Left forelimb (tissue), 1 donor: ENCODE data around the gene SCUBE2.
"Not testable (repeated sequence)": the region's sequence is repeated elsewhere in the genome, so short reads cannot be mapped to it uniquely, and the experiment has no call there.

Experiments
- DNase-seq: peaks from one replicate; pipeline ENCODE4 v3.0.0-alpha.2; 2018; ENCODE audit warnings: low spot score

The SCUBE2 gene

GRCh38 chr11:9104580-9104979 is 13.2 kb upstream of the SCUBE2 start:
- DNase-seq, result no peak

- no peak for DNase-seq
Observed at GRCh38 chr11:9103542-9104276, 12.3 kb upstream of the SCUBE2 start.

DNA sequence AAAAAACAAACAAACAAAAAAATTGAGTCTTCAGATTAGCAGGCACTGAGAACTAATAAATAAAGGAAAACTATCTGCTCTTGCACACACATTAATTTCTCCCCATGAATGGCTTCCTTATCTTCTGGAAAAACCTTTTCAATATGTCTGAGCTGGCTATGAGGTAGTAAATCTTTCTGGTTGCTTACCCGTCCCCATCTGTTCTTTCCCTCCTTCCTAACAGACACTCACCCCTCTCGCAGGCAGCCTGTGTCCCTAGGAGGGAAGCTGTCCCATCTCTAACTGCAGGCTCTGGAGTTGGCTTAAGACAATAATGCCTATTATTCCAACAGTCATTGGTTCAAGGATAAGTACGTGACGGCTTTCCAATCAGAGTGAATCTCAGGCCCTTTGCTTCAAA is 8.2 kb upstream of the SCUBE2 start:
- no peak for DNase-seq

- DNase-seq, result not testable (repeated sequence)
Observed at GRCh38 chr11:9098455-9098854, 7.1 kb upstream of the SCUBE2 start.

DNA sequence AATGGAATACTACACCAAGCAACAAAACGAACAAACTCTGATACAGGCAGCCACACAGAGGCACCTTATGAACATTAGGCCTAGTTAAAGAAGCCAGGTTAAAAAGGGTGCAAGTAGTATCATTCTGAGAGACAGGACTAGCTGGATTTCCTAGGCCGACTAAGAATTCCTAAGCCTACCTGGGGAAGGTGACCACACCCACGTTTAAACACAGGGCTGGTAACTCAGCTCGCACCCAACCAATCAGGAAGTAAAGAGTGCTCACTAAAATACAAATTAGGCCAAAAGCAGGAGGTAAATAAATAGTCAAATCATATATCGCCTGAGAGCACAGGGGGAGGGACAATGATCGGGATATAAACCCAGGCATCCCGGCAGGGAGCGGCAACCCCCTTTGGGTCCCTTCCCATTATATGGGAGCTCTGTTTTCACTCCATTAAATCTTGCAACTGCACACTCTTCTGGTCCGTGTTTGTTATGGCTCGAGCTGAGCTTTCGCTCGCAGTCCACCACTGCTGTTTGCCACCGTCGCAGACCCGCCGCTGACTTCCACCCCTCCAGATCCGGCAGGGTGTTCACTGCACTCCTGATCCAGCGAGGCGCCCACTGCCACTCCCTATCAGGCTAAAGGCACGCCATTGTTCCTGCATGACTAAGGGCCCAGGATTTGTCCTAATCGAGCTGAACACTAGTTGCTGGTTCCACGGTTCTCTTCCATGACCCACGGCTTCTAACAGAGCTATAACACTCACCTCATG is 6.0 kb upstream of the SCUBE2 start:
- not testable (repeated sequence) for DNase-seq

- no peak for DNase-seq
Observed at GRCh38 chr11:9096427-9096826, 5.0 kb upstream of the SCUBE2 start.

GRCh38 chr11:9095421-9095820 is 4.0 kb upstream of the SCUBE2 start:
- DNase-seq, result no peak

- DNase-seq, result no peak
Observed at GRCh38 chr11:9094420-9094819, 3.0 kb upstream of the SCUBE2 start.

DNA sequence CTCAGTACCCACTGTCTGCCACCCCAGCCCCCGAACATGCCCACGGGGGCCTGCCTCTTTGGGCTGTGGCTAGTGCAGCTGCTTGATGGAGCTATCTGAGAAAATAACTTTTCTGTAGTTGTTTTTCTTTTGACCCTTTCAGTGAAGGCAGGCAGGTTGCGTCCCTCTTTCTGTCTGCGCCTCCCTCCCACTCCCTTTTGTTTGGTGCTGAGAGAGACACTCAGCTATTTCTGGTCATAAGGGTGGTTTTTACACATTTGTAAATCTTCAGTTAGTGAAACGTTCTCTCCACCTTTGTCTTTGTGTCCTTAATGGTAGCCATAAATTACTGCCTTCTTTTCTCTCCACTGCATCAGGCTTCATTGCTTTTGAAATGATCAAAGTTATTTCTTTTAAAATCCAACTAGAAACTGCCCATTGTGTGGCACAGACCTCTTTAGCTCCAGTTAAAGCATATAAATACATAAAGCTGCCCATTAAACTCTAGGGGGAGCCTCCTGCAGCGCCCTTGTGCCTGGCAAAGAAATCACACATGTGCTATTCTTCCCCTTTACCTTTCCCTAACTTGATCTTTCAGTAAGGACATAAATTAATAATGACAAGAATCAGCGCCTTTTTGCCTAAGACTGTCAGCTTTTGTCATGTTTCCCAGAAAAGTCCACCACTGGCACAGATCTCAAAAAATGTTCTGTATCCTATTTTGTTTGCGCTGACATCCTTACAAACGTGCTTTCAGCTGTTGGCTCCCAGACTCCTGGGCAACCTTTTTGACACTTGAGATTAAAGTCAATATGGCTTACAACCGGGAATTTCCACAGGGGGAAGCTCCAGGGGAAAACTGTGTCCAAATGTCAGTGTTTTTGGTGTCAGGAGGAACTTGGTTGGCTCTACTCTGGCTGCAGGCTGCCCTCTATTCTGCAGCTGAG is 1.7 kb upstream of the SCUBE2 start:
- DNase-seq, result no peak

- no peak for DNase-seq
Observed at GRCh38 chr11:9092072-9092471, 673 bp upstream of the SCUBE2 start.

- no peak for DNase-seq
Observed at GRCh38 chr11:9090488-9091043, 833 bp downstream of the SCUBE2 start.

- no peak for DNase-seq
Observed at GRCh38 chr11:9089636-9090035, 1.8 kb downstream of the SCUBE2 start.

DNA sequence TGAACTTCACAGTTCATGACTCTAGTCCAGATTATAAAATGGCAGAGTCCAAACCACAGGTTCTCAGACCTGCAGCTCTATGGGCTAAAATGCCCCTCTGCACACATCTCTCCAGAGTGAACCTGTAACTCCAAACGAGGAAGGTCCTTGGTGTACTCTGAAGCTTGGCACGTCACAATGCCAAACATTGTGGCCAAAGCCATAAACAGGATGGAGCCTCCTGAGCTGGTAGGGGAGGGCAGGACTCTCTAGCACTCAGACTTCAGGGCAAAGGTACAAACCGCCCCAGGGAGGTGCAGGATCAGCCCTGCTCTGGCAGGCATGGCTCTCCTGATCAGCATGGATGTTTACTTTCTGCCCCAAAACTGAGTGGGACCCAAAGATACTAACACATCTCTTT is 2.3 kb downstream of the SCUBE2 start:
- no peak for DNase-seq

DNA sequence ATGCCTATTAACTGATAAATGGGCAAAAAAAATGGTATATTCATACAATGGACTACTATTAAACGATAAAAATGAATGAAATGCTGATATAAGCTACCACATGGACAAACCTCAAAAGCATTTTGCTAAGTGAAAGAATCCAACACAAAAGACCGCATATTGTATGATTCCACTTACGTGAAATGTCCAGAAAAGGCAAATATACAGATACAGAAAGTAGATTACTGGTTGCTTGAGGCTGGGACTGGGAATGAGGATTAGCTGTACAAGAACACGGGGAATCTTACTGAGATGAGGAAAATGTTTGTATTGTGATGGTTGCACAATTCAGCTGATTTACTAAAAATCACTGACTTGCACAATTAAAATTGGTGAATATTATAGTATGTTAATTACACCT is 8.8 kb downstream of the SCUBE2 start:
- no peak for DNase-seq

DNA sequence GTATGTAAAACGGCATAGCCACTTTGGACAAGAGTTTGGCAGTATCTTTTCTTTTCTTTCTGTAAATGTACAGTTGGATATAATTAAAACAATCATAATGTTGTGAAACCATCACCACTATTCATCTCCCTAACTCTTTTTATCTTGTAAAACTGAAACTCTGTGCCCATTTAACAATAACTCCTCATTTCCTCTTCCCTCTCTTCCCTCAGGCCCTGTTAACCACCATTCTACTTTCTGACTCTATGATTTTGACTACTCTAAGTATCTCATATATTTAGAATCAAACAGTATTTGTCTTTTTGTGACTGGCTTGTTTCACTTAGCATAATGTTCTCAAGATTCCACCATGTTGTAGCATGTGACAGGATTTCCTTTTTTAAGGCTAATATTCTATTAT is 10.2 kb downstream of the SCUBE2 start:
- no peak for DNase-seq

- DNase-seq, result no peak
Observed at GRCh38 chr11:9078113-9079086, 13.0 kb downstream of the SCUBE2 start.

- no peak for DNase-seq
Observed at GRCh38 chr11:9077164-9077563, 14.2 kb downstream of the SCUBE2 start.

DNA sequence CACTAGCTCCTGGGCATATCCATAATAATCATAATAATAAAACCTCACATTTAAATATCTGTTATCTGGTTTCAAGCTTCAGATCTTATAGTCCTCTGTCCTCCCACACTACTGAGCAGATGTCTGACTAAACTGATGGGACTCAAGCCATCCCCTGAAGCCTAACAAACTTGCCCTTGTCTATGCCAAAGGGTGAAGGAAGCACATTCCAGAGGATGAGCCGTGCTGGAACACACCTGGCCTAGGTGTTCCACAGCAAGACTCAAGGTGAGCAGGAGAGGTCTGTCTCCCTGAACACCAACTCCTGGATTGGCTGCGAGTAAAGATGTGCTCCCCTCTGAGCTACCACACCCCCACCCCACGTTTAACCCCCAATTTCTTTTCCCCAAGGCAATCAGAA is 14.7 kb downstream of the SCUBE2 start:
- DNase-seq, result no peak

- no peak for DNase-seq
Observed at GRCh38 chr11:9076046-9076445, 15.4 kb downstream of the SCUBE2 start.

- no peak for DNase-seq
Observed at GRCh38 chr11:9075556-9075955, 15.8 kb downstream of the SCUBE2 start.
